HepG2 (cell line): ENCODE data around the gene FBXO41. TPM values are rescaled to one million over a fixed set of nuclear protein-coding genes. Genes with fewer than 3 reads are reported as not detected.

Source experiments
- ATAC-seq: fragments of 200-7000 bp; cut with Tn5 transposase; 3 replicates; pipeline ENCODE4 v1.9.1; 2020; ENCODE audit warnings: mild to moderate bottlenecking, moderate library complexity
- BruUV-seq: library from RNA; stranded (reverse); fragments of 400-500 nt; replicated peaks from 2 replicates; lab custom pipeline; 2021; lab: Mats Ljungman, UMichigan
- CTCF ChIA-PET: fragments of 300-600 bp; formaldehyde crosslinking; extraction: SDS; loops from one replicate; lab custom pipeline; 2021; ENCODE audit warnings: low total read pairs, inconsistent platforms, low intra/inter-chr PET ratio; lab: Yijun Ruan, JAX
- POLR2A ChIA-PET: fragments of 350-600 bp; sonication (Branson Sonifier 250); formaldehyde crosslinking; loops from one replicate; lab custom pipeline; 2020; ENCODE audit warnings: antibody characterized with exemption, inconsistent platforms; lab: Yijun Ruan, JAX
- DNase-seq: peaks from one replicate; pipeline ENCODE4 v3.0.0-alpha.2; 2015; ENCODE audit warnings: low spot score
- FAIRE-seq: peaks from 3 replicates; lab custom pipeline; 2011; peaks lifted over from hg19 to GRCh38; lab: Jason Lieb, UNC
- H2AFZ ChIP-seq: one replicate; pipeline ENCODE4 v1.6.1; 2011; ENCODE audit warnings: low read length, inconsistent platforms
- H3K27ac ChIP-seq: fragments of 300-600 bp; 3 replicates; pipeline ENCODE4 v1.8.0; 2011; ENCODE audit warnings: mixed run types, mild to moderate bottlenecking, mixed read lengths, low read length, inconsistent platforms; ENCODE audit not compliant: insufficient read depth; ENCODE audit errors: extremely low read length
- H3K27me3 ChIP-seq, 2 experiments: fragments of 200-600 bp in 1 of 2; 2 replicates in 1 of 2; 3 replicates in 1 of 2; pipeline versions ENCODE4 v1.6.0 to v1.8.0; 2011; ENCODE audit warnings: low read length in 2 of 2, mild to moderate bottlenecking in 2 of 2, moderate library complexity in 2 of 2, inconsistent platforms in 1 of 2; ENCODE audit not compliant: insufficient read depth in 2 of 2, control insufficient read depth in 1 of 2
- H3K36me3 ChIP-seq, 2 experiments: fragments of 200-600 bp in 1 of 2; replicated peaks in 1 of 2; 2 replicates in 1 of 2; 3 replicates in 1 of 2; pipeline versions ENCODE4 v1.5.1 to v1.8.0; 2011; ENCODE audit warnings: low read length in 2 of 2, inconsistent platforms in 1 of 2; ENCODE audit not compliant: insufficient read depth in 2 of 2, control insufficient read depth in 1 of 2
- H3K4me1 ChIP-seq: 2 replicates; pipeline ENCODE4 v1.5.1; 2012; ENCODE audit warnings: low read length, inconsistent platforms; ENCODE audit not compliant: insufficient read depth
- H3K4me2 ChIP-seq: 2 replicates; pipeline ENCODE4 v1.6.0; 2011; ENCODE audit warnings: low read depth, low read length, inconsistent platforms
- H3K4me3 ChIP-seq, 3 experiments: fragments of 200-600 bp in 1 of 3; sonication (generic), shearing (Covaris generic) in 1 of 3; replicated peaks in 1 of 3; 2 replicates each; pipeline ENCODE4 v1.5.1; 2011 to 2016; ENCODE audit warnings: low read length in 3 of 3, inconsistent platforms in 2 of 3, low read depth in 2 of 3, mild to moderate bottlenecking in 2 of 3, control low read depth in 1 of 3, mixed read lengths in 1 of 3; ENCODE audit not compliant: insufficient read depth in 1 of 3
- H3K79me2 ChIP-seq: one replicate; pipeline ENCODE4 v1.6.1; 2011; ENCODE audit warnings: low read length, inconsistent platforms; ENCODE audit not compliant: insufficient read depth
- H3K9ac ChIP-seq: 2 replicates; pipeline ENCODE4 v1.6.0; 2011; ENCODE audit warnings: mild to moderate bottlenecking, low read depth, low read length, inconsistent platforms; ENCODE audit not compliant: insufficient read depth
- H3K9me3 ChIP-seq: 2 replicates; pipeline ENCODE4 v1.5.1; 2012; ENCODE audit warnings: mild to moderate bottlenecking, low read length
- H4K20me1 ChIP-seq: 2 replicates; pipeline ENCODE4 v1.6.0; 2011; ENCODE audit warnings: inconsistent platforms, mild to moderate bottlenecking, low read length, moderate library complexity; ENCODE audit not compliant: insufficient read depth
- AKNA ChIP-seq: sonication (generic); formaldehyde crosslinking; IDR thresholded peaks from 2 replicates; pipeline ENCODE4 v1.4.0; 2020; ENCODE audit warnings: missing genetic modification reagents, borderline replicate concordance
- NONO ChIP-seq, 2 experiments: fragments of 450-650 bp in 1 of 2; sonication (generic) in 1 of 2; formaldehyde crosslinking in 1 of 2; IDR thresholded peaks in 1 of 2; conservative IDR thresholded peaks in 1 of 2; 2 replicates each; pipeline versions ENCODE4 v1.6.1 to v1.8.0; 2017 to 2022; ENCODE audit warnings: mild to moderate bottlenecking in 1 of 2, missing genetic modification reagents in 1 of 2, moderate library complexity in 1 of 2
- WGBS: methylation state at CpG from one replicate; pipeline ENCODE4 v1.1.6; 2017; ENCODE audit warnings: low lambda C conversion rate; 5-methylcytosine and 5-hydroxymethylcytosine counted together
- in situ Hi-C: cut with HindIII; loops from 2 replicates; pipeline ENCODE4 v1.10.0; 2017; ENCODE audit warnings: low pct_unique_long_range_greater_than_20kb; ENCODE audit not compliant: extremely low pct_ligation_motif_present
- intact Hi-C: fragments of 100-400 bp; cut with micrococcal nuclease; formaldehyde crosslinking; loops from one replicate; pipeline ENCODE4 v1.10.0; 2022; ENCODE audit not compliant: unreplicated experiment
- polyA plus RNA-seq, 8 experiments: library from polyadenylated mRNA; depleted of rRNA in 3 of 8; stranded (reverse) in 7 of 8; unstranded in 1 of 8; fragments of >200 nt; fragmentation: Illumina TruSeq in 4 of 8; extraction: Trizol in 4 of 8; gene quantifications; 2 replicates each; pipeline versions ENCODE4 v1.2.1 to v1.2.3, GENCODE V29; 2011 to 2016; ENCODE audit warnings: low read depth in 4 of 8, missing spikeins in 1 of 8, mixed read lengths in 1 of 8; ENCODE audit not compliant: insufficient read depth in 1 of 8
- total RNA-seq, 5 experiments: library from RNA; depleted of rRNA; stranded (reverse); fragments of >200 nt; fragmentation: Illumina TruSeq; extraction: Trizol; gene quantifications; 2 replicates each; pipeline ENCODE4 v1.2.3, GENCODE V29; 2016; ENCODE audit warnings: low read depth in 1 of 5

FBXO41 gene
- total and polyA plus RNA-seq, 2 of the 13 experiments (the other 11 are each of a cell fraction or from before 2014, with no cell fraction given): 4.2 to 10.3 TPM

DNA sequence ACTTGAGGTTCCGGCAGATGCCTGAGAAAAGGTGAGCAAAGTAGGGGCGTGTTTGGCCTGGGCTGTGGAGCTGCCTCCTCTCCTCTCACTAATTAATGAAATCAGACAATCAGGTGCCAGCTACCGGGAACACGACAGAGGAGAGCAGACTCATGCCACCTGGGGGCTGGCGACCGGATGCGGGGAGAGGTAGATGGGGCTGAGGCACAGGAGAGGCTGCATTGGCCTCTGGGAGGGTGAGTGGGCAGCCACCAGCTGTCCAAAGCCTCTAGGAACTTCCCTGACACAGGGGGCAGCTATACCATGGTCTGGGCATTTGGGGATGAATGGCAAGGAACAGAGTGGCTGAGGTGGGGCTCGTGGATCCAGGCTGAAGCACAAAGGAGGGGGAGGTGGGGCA is 25.0 kb downstream of the FBXO41 start:
- ChIA-PET POLR2A (interaction anchor here (1.0 to 2.1 kb wide), 3 partner anchors 9 to 44 kb away, joined by 4 to 5 read pairs (median 4); partner anchors contain the start of gene CCT7), CTCF (interaction anchor here (1.7 kb wide), 1 partner anchor 82 kb away, joined by 8 read pairs; no protein-coding TSS in a partner anchor)
- Histone ChIP-seq H3K9ac (no peak overlapping the region), H3K36me3 (peaks cover 2 to 13% of the 10 kb centered on the region in 2 experiments), H3K79me2 (no peaks in the 10 kb centered on the region), H3K4me2 (no peak overlapping the region), H3K27me3 (no peaks in the 10 kb centered on the region), H4K20me1 (no peaks in the 10 kb centered on the region), H3K4me1 (peaks cover 45% of the 10 kb centered on the region), H3K4me3 (no peak overlapping the region), H2AFZ (no peak overlapping the region), H3K27ac (no peak overlapping the region), H3K9me3 (no peaks in the 10 kb centered on the region)
- no peak for TF ChIP-seq NONO (IDR thresholded peaks at IDR 0.05)
- TF ChIP-seq NONO (CRISPR knock-in tag; conservative IDR thresholded peaks at IDR 0.05): 0 out of 2 replicates have a peak, but pooled peaks have one; percentile 8
- no peak for TF ChIP-seq AKNA (CRISPR knock-in tag)
- intact Hi-C loops: no loop called here
- no TSS peak for BruUV-seq
- DNase-seq: no peak
- in situ Hi-C loops: no loop called here
- 98% methylated on average over 8 of the region's 8 CpGs for WGBS
- FAIRE-seq: no peak
- ATAC-seq: no peak
